Epidermal melanocyte (primary cell): ENCODE measurements around the gene SPAAR.
"Not testable (repeated sequence)": the region's sequence is repeated elsewhere in the genome, so short reads cannot be mapped to it uniquely, and the experiment has no call there.

Experiments
- DNase-seq: peaks from one replicate; pipeline ENCODE4 v3.0.0; 2011; ENCODE audit warnings: low spot score; ENCODE audit not compliant: insufficient read length

SPAAR gene

DNA sequence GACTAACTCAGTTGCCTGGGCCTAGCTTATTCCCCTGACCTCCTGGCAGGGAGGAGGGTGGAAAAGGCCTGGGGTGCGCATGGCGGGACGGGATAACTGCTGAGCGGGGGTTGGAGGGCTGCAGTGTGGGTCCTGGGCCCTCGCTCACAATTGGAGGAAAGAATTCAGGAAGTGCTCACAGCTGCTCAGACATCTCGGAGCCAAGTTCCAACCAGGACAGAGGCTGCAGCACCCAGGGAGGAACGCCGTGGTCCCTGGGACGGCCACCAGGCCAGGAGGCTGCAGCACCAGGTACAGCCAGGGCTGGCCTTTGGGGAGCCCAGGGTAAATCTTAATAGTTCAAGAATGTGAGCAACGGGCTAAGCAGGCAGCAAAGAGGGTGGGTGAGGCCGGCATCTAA is at the start of gene SPAAR:
SPAAR (plus strand) TSS at position 217 of the 400 bp plus-strand sequence. CDS start 974 bp downstream, outside the sequence.
- DNase-seq: no peak

DNA sequence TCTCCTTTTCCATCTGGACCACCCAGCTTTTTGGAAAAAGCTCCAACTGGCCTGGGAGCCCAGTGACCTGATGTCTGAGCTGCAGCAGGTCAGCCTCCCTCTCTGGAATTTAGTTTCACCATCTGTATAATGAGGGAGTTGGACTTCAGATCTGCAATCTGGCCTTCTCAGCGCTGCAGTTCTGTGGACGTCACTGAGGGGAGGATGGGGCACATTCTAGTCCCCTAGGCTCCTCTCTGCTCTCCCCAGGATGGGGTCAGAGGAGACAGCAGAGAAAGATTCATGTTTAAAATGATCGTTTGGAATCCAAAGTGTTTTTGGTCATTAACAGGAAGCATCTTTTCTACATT is 49.3 kb upstream of the SPAAR start:
- DNase-seq: no peak

GRCh38 chr9:35861161-35861897 is 48.0 kb upstream of the SPAAR start:
- DNase-seq: no peak

DNA sequence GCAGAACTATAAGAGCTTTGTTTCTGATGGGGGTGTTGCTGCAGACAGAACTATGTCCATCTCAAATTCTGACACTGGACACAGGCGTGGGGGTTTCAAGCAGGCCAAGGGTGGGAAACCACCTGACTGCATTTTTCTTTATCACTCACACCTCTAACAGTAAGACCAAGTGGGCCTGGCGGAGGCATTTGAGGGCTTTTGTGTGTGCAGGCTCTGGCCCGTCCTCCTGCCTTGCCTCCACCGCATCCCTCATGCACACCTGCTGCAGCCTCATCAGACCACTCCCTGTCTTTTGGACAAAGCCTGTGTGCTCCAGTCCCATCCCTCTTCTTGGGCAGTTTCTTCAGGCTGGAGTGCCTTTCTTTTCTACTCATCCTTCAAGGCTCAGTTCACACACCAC is 47.0 kb upstream of the SPAAR start:
- DNase-seq: no peak

DNA sequence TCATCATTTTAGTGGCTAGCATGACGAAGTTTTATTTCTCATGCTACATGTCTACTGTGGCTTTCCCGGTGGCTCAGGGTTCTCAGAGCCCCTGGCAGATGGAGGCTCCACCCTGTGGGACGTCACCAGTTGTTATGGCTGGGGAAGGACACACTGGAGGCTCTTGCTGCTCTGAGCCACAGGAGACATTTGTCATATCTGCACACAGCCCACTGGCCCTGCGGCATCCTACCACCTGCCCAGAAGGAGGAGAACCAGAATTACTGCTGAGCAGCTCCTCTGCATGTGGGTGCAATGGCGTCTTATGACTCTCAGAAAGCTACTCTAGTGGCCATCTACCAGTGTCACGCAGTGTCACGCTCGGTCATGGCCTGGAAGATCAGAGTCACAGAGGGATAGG is 45.7 kb upstream of the SPAAR start:
- DNase-seq: no peak

- no peak for DNase-seq
These were observed 44.5 kb upstream of the SPAAR start for GRCh38 chr9:35864695-35865255.

DNA sequence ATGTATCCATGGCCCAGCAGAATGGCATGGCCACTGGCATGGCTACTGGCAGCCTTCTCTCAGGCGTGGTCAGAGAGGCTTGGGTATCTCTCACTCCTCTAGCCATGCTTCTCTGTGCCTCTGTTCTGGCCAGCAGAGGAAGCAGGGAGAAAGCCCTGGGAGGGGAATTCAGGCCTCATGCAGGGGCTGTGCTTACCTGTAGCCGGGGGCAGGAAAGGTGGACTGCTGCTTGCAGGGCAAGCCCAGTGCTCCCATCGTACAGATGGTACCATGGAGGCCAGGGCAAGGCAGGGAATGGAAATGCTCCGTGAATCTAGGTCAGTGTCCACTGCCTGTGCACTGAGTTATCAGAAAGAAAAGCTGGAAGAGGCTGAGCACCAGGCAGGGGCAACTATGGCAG is 41.8 kb upstream of the SPAAR start:
- no peak for DNase-seq

GRCh38 chr9:35868933-35869332 is 40.4 kb upstream of the SPAAR start:
- DNase-seq: no peak

DNA sequence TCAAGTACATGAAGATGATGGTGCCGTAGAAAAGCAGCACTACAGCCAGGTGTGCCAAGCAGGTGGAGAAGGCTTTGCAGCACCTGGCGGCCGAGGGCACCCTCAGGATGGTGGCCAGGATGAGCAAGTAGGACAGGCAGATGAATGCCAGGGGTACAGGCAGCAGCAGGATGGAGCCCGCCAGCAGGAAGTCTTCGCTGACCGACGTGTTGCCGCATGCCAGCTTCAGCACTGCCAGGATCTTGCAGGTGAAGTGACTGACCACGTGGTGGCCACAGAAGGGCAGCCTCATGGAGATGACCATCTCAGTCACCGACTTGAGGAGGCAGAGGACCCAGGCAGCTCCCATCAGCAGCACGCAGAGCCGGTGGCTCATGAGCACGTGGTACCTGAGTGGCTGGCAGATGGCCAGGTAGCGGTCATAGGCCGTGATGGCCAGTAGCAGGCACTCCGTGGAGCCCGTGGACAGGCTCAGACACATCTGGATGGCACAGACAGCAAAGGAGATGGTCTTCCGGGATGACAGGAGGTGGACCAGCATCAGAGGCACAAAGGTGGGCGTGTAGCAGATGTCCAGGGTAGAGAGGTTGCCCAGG is 39.6 kb upstream of the SPAAR start:
- no peak for DNase-seq

DNA sequence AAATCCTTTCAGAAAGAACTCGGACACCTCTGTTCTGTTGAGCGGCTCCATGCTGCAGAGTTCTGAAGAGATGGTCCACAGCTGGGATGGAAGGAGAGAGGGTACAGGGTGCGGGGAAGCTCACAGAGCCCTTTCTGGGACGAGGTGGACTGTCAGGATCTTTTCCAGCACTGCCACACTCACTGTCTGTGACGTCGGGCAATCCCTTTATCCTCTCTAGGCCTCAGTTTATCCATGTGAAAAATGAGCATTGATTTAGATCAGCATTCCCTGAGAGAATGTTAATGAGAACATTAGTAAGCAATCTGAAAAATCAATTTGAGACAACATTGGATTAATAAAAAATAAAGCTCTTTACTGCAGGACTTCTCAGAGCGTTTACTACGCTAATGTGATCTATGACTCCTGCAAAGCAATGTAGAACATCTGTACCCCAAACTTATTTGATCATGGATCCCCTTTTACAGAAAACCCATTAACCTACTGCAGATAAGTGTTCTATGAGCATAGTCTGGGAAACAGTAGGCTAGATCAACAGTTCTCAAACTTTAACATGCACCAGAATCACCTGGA is 38.9 kb upstream of the SPAAR start, which contains the start of gene OR13J1:
OR13J1 (minus strand) TSS at position 51 of the 573 bp plus-strand sequence; CDS start at position 51, 0 bp downstream.
- no peak for DNase-seq

DNA sequence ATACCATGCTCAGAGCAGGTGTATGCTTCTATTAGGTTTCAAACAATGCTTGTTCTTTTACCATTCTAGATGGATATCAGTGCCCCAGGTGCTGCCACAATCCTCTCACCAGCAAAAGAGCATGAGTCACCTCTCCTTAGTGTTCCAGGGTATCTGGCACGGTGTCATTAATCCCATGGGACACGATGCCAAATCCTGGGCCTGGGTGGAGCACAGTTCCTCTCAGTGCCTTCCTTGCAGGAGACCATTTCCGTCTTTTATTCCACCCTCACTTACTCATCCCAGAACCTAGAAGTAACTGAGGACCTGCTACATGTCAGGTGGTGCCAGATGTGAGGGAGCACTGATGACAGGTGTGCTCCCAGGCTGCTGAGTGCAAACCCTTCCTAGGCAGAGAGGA is 37.7 kb upstream of the SPAAR start:
- DNase-seq: no peak

- DNase-seq: no peak
These were observed 36.8 kb upstream of the SPAAR start for GRCh38 chr9:35872505-35872904.

DNA sequence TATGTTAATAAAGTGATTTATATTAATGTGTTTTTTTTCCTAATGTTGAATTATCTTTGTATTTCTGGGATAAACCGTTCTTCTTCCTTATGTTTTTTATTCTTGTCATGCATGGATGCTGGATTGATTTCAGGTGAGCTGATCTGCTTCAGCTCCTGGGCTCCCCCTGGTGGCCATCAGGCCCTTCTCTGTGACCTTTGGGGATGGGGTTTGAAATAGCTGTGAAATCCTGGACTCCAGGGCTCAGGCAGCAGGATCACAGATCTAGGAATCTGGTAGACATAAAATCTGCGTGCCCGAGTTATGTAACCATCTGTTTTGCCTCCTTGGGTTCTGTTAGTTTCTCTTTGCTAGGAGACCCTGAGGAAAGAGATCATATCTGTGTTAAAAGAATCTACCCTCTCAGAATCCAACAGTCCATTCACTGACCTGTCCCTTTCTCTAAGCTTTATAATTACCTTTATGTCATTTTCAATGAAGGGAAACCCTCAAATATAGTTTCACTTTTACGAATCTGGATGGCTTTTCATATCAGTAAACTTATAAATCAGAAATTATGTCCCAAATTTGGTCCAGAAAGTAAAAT is 26.9 kb upstream of the SPAAR start:
- peak; percentile 84 for DNase-seq

DNA sequence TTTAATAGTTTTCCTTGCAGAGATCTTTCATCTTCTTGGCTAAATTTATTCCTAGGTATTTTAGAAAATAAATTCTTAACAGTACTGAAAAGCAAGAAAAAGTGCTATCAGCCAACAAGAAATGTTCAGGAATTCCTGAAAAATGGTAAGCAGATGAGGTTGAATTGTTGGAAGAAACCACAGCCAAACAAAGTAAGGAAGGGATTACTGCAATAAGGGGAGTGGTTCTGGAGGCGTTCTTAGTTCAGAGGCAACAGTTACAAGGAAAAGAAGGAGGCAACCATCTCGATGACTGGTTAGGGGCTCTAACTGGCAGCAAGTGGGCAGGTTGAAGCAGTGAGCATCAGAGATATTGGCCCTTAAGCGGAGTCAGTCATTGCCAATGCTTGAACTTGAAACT is 26.3 kb upstream of the SPAAR start:
- no peak for DNase-seq

DNA sequence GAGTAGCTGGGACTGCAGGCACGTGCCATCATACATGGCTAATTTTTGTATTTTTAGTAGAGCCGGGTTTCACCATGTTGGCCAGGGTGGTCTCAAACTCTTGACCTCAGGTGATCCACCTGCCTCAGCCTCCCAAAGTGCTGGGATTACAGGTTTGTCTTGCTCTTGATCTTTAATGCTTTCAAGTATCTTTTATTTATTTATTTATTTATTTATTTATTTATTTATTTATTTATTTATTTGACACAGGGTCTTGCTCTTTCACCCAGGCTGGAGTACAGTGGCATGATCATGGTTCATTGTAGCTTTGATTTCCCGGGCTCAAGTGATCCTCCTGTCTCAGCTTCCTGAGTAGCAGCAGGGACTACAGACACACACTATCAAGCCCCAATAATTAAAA is 24.4 kb upstream of the SPAAR start:
- DNase-seq: not testable (repeated sequence)

GRCh38 chr9:35891646-35892045 is 17.6 kb upstream of the SPAAR start:
- DNase-seq: no peak

GRCh38 chr9:35892051-35892450 is 17.2 kb upstream of the SPAAR start:
- DNase-seq: no peak

- DNase-seq: no peak
These were observed 12.7 kb upstream of the SPAAR start for GRCh38 chr9:35896570-35896969.

DNA sequence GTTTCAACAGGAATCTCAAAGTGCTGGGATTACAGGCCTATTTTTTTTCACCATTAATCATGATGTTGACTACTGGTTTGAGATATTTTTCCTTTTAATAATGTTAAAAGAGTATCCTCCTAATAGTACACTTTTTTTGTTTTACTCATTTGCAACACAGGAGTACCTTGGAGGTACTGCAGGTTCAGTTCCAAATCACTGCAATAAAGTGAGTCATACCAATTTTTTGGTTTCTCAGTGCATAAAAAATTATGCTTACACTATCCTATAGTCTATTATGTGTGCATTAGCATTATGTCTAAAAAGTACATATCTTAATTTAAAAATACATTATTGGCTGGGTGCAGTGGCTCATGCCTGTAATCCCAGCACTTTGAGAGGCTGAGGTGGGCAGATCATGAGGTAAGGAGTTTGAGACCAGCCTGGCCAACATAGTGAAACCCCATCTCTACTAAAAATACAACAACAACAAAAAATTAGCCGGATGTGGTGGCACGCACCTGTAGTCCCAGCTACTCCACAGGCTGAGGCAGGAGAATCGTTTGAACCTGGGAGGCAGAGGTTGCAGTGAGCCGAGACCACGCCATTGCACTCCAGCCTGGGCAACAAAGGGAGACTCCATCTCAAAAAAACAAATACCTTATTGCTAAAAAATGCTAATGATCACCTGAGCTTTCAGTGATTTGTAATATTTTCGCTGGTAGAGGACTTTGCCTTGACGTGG is 11.8 kb upstream of the SPAAR start:
- DNase-seq: not testable (repeated sequence)

GRCh38 chr9:35898337-35898736 is 11.0 kb upstream of the SPAAR start:
- DNase-seq: no peak

DNA sequence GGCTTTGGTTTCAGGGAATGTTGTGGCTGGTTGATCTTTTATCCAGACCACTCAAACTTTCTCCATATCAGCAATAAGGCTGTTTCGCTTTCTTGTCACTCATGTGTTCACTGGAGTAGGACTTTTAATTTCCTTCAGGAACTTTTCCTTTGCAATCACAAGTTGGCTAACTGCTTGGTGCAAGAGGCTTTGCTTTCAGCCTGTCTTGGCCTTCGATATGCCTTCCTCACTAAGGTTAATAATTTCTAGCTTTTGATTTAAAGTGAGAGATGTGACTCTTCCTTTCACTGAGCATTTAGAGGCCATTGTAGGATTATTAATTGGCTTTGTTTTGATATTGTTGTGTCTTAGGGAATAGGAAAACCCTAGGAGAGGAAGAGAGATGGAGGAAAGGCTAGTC is 10.3 kb upstream of the SPAAR start:
- no peak for DNase-seq
